Astrocyte (in vitro differentiated cells and primary cell): ENCODE measurements around the gene TRPM4.

Source experiments
- CTCF ChIP-seq: IDR thresholded peaks from 2 replicates; pipeline ENCODE4 v1.5.1; 2011; ENCODE audit warnings: low read depth, mild to moderate bottlenecking, inconsistent platforms, low read length, moderate library complexity; ENCODE audit not compliant: insufficient read depth
- EZH2 ChIP-seq: IDR thresholded peaks from 2 replicates; pipeline ENCODE4 v1.6.1; 2012; ENCODE audit warnings: mild to moderate bottlenecking, low read length, inconsistent platforms; ENCODE audit not compliant: insufficient read depth

- TF ChIP-seq CTCF (no peak), EZH2 (no peak)
Measured at GRCh38 chr19:49117677-49118564, 39.7 kb upstream of the TRPM4 start.
